Right cardiac atrium (tissue), 5 donors: ENCODE measurements around the gene FLRT1. TPM values are rescaled to one million over a fixed set of nuclear protein-coding genes. Genes with fewer than 3 reads are reported as not detected.
"Not testable (repeated sequence)": the region's sequence is repeated elsewhere in the genome, so short reads cannot be mapped to it uniquely, and the experiment has no call there.

Experiments used
- ATAC-seq, 2 donors: fragments of 200-7000 bp; cut with Tn5 transposase; one replicate each; pipeline versions ENCODE4 v1.8.0 to v1.9.1; 2020; ENCODE audit warnings: moderate library complexity in 2 of 2, mild to moderate bottlenecking in 1 of 2
- DNase-seq, 3 donors: peaks; one replicate each; pipeline ENCODE4 v3.0.0-alpha.2; 2020
- H3K27ac ChIP-seq: one replicate; pipeline ENCODE4 v1.5.1; 2013; ENCODE audit warnings: mild to moderate bottlenecking, low read length, control low read depth, moderate library complexity
- H3K27me3 ChIP-seq: one replicate; pipeline ENCODE4 v1.6.1; 2013; ENCODE audit not compliant: control insufficient read depth, insufficient read depth
- H3K4me1 ChIP-seq: one replicate; pipeline ENCODE4 v1.6.1; 2013; ENCODE audit warnings: low read length; ENCODE audit not compliant: control insufficient read depth, insufficient read depth
- H3K4me3 ChIP-seq: one replicate; pipeline ENCODE4 v1.5.1; 2013; ENCODE audit warnings: low read length, control low read depth
- H3K9me3 ChIP-seq: one replicate; pipeline ENCODE4 v1.6.1; 2013; ENCODE audit warnings: low read length; ENCODE audit not compliant: control insufficient read depth
- WGBS: extraction: QIAGEN DNeasy Blood & Tissue Kit; methylation state at CpG from one replicate; pipeline ENCODE4 v1.1.7; 2013; 5-methylcytosine and 5-hydroxymethylcytosine counted together
- intact Hi-C, 4 donors: fragments of 100-400 bp; cut with DNase I; formaldehyde crosslinking; loops; one replicate each; pipeline versions ENCODE4 v1.11.0 to v1.14.0; 2022 to 2023
- polyA plus RNA-seq: library from polyadenylated mRNA; stranded (reverse); fragments of 200-250 nt; gene quantifications from one replicate; pipeline ENCODE4 v1.2.3, GENCODE V29; 2013
- total RNA-seq, 4 donors: library from RNA; stranded (reverse); fragmentation: NEBNext Ultra II Directional; extraction: Animal tissue kit (Norgen Biotek cat#: 25700); gene quantifications; one replicate each; pipeline ENCODE4 v1.2.1, GENCODE V29; 2021
- donor health status: healthy with polysubstance abuse.
- donor health status: DM: no; HTN: yes; CAD: no.
- donor health status: DM: no; HTN: no; CAD: no.
- donor health status: DM: no; HTN: yes; CAD: no; lungs with severe emphysema.
- donor health status: DM: yes; HTN: yes; CAD: no.

The FLRT1 gene
- total and polyA plus RNA-seq, 5 donors: 0.92 to 2.0 (median 1.6) TPM

DNA sequence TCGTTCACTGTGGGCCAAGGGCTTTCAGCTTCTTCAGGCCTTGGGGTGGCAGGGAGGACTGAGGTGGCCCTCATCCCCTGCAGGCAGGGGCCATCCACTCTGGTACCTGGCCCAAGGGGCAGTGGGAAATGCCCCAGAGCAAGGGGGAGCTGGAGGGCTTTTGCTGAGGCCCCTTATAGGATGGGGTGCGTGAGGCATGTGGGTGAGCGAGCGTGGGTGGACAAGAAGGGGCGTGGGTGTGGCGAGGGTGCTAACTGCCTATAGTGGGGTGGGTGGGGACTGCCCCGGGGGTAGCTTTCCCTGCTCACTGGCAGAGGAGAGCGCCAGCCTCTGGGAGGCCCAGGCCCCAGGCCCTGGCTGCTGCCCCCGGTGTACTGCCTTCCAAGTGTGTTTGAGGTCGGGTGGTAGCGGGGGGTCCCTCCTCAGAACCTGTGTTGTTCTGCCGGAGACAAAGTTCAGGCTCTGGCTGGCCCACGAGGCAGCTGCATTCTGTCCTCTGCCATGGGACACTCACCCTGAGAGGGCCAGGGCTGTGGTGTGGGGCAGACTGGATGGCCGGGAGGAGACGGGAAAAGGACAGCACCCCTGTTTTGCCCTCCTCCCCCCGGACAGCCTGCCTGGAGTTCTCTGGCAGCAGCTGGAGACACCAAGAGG is 3.4 kb downstream of the FLRT1 start:
- Histone ChIP-seq H3K9me3 (no peaks in the 10 kb centered on the region), H3K4me3 (no peak overlapping the region), H3K27ac (no peak overlapping the region), H3K4me1 (no peaks in the 10 kb centered on the region), H3K27me3 (no peaks in the 10 kb centered on the region)
- intact Hi-C loops: no loop called here
- no peak for DNase-seq
- ATAC-seq: no peak
- WGBS: 83% methylated on average over 16 of the region's 16 CpGs

- H3K27me3 ChIP-seq: no peaks in the 10 kb centered on the region
- 63% methylated on average over 20 of the region's 20 CpGs for WGBS
- no peak overlapping the region for H3K4me3 ChIP-seq
- no peak overlapping the region for H3K27ac ChIP-seq
- intact Hi-C loops: no loop called here
- H3K4me1 ChIP-seq: no peaks in the 10 kb centered on the region
- DNase-seq (no peak), ATAC-seq (peak in 1 of 2 donors; percentile 16)
- no peaks in the 10 kb centered on the region for H3K9me3 ChIP-seq
Measured at GRCh38 chr11:64040684-64041322, 5.1 kb downstream of the FLRT1 start.

DNA sequence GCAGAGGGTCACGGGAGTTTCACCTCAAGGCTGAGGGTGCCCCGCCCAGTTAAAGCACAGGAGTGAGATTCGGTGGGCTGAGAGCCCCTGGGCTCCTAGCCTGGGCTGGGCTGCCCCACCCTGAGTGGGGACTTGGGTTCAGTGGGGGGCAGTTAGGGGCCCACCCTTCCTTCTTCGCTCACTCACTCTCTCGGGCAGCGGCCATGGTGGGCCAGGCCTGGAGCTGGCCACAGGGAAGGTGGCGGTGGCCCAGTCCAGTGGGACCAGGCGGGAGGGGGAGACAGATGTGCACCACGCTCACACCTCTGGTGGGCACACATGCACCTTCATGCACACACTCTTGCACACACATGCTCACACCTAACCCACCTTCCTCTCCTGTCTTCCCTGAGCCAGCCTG is 6.1 kb downstream of the FLRT1 start:
- no peak for DNase-seq
- ATAC-seq: no peak
- no peak overlapping the region for H3K27ac ChIP-seq
- intact Hi-C loops: no loop called here
- WGBS: 94% methylated on average over 9 of the region's 9 CpGs
- H3K27me3 ChIP-seq: no peaks in the 10 kb centered on the region
- no peaks in the 10 kb centered on the region for H3K4me1 ChIP-seq
- no peaks in the 10 kb centered on the region for H3K9me3 ChIP-seq
- H3K4me3 ChIP-seq: no peak overlapping the region

DNA sequence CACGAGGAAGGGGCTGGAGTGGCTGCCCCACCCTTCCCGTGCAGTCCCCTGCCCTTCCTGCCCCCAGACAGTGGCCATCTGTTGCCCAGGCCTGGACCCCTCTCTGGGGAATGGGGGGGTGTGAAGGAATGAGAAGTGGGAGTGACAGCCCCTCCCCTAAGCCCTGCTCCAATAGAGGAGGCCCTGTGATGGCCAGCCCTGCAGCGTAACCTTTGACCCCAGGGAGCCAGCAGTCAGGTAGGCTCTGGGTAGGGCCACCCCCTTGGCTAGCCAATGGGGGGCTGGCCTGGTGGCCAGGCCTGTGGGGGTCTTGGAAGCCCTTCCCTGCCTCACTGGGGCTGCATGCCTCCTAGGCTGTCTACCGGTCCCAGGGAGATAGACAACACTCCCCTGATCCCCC is 6.6 kb downstream of the FLRT1 start:
- H3K4me3 ChIP-seq: no peak overlapping the region
- WGBS: 74% methylated on average over 4 of the region's 4 CpGs
- intact Hi-C loops: no loop called here

DNA sequence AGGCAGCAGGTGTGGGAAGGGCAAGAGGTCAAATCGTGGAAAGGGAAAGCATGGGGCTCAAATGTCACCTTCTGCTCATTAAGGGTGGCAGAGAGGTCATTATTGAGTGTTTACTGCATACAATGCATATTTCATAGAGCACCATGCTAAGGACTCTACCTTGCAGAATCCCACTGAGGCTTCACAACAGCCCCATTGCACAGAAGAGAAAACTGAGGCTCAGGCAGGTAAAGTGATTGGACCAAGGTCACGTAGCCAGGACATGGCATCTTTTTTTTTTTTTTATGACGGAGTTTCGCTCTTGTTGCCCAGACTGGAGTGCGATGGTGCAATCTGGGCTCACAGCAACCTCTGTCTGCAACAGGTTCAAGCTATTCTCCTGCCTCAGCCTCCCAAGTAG is 7.8 kb downstream of the FLRT1 start:
- H3K27me3 ChIP-seq: no peaks in the 10 kb centered on the region
- H3K4me1 ChIP-seq: no peaks in the 10 kb centered on the region
- intact Hi-C loops: no loop called here
- no peak overlapping the region for H3K4me3 ChIP-seq
- no peaks in the 10 kb centered on the region for H3K9me3 ChIP-seq
- 87% methylated on average over 5 of the region's 5 CpGs for WGBS
- ATAC-seq: no peak
- DNase-seq: no peak
- H3K27ac ChIP-seq: no peak overlapping the region

More for the DNA sequence above, 6.6 kb downstream of the FLRT1 start:
- no peaks in the 10 kb centered on the region for H3K4me1 ChIP-seq
- no peaks in the 10 kb centered on the region for H3K27me3 ChIP-seq
- no peak for ATAC-seq
- no peak for DNase-seq
- no peaks in the 10 kb centered on the region for H3K9me3 ChIP-seq
- no peak overlapping the region for H3K27ac ChIP-seq

GRCh38 chr11:64044730-64045393 is 9.1 kb downstream of the FLRT1 start:
- Histone ChIP-seq H3K27ac (no peak overlapping the region), H3K4me1 (no peaks in the 10 kb centered on the region), H3K9me3 (no peaks in the 10 kb centered on the region), H3K4me3 (no peak overlapping the region), H3K27me3 (no peaks in the 10 kb centered on the region)
- intact Hi-C loops: no loop called here
- WGBS: 74% methylated on average over 18 of the region's 18 CpGs
- ATAC-seq (no peak), DNase-seq (no peak)

- 92% methylated on average over 2 of the region's 2 CpGs for WGBS
- ATAC-seq: no peak
- Histone ChIP-seq H3K4me3 (no peak overlapping the region), H3K27ac (no peak overlapping the region), H3K4me1 (no peaks in the 10 kb centered on the region), H3K27me3 (no peaks in the 10 kb centered on the region), H3K9me3 (no peaks in the 10 kb centered on the region)
- intact Hi-C loops: no loop called here
- DNase-seq: no peak
Measured at GRCh38 chr11:64045700-64046099, 10.0 kb downstream of the FLRT1 start.

GRCh38 chr11:64047373-64047772 is 11.6 kb downstream of the FLRT1 start:
- H3K9me3 ChIP-seq, DNase-seq, ATAC-seq, H3K4me1 ChIP-seq, H3K27ac ChIP-seq, H3K4me3 ChIP-seq, H3K27me3 ChIP-seq, intact Hi-C loops: not testable (repeated sequence)
- 93% methylated on average over 8 of the region's 8 CpGs for WGBS

DNA sequence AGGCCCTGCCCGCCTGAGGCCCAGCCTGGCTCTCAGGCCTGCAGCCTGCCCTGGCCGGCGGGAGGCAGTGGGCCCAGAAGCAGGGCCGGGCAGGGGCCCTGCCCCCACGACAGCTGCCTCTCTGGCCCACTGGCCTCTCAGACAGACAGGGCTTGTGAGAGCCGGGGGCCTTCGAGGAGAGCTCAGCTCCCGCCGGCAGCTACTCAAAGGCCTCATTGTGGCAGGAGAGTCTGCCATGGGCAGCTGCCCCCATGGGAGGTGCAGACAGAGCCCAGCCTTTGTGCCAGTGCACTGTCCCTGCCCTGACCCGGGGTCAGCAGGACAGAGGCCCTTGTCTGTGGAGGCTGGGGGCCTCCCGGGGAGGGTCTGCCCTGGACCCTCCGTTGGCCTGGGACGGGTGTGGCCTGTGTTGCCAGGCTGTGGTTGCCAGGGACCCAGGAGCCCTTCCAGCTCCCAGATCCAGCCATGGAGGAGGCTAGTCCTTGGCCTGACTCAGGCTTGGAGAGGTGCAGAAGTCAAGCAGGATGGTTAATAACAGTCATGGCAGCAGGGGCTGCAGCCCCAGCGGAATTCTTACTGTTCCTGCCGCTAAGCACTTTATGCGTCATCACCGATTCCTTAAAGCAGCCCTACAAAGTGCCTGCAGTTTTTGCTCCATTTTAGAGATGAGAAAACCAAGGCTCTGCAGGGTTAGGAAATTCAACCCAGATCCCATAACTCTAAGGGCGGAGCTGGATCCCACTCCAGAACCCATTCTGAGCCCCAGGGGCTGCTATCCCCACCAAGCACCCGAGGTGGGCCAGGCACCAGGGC is 12.5 kb downstream of the FLRT1 start:
- 74% methylated on average over 19 of the region's 19 CpGs for WGBS
- ATAC-seq (peak; percentile 26 to 51), DNase-seq (peak in 1 of 3 donors; percentile 71)
- H3K27me3 ChIP-seq: no peaks in the 10 kb centered on the region
- H3K4me1 ChIP-seq: no peaks in the 10 kb centered on the region
- H3K9me3 ChIP-seq: no peaks in the 10 kb centered on the region
- H3K4me3 ChIP-seq: no peak overlapping the region
- no peak overlapping the region for H3K27ac ChIP-seq
- intact Hi-C loops: no loop called here

DNA sequence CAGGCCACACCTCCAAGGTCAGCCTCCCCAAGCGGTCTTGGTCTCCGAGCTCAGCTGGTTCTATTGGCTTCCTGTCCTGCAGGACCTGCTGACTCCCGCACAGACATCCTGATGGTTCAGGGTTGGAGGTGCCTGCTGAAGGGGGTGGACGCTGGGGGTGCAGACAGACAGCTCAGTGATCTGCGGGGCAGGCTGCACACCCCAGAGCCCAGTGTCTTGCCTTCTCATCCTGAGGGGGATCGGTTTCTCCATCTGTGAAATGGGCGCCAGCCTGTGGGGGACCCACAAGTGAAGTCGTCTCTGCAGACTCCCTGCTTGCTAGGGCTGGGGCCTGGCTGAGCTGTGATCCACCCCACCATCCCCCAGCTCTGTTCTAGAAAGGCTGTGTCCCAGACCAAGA is 13.8 kb downstream of the FLRT1 start:
- H3K4me1 ChIP-seq: no peaks in the 10 kb centered on the region
- WGBS: 91% methylated on average over 8 of the region's 8 CpGs
- DNase-seq (no peak), ATAC-seq (no peak)
- H3K27me3 ChIP-seq: no peaks in the 10 kb centered on the region
- H3K4me3 ChIP-seq: no peak overlapping the region
- H3K27ac ChIP-seq: no peak overlapping the region
- intact Hi-C loops: no loop called here
- no peaks in the 10 kb centered on the region for H3K9me3 ChIP-seq

- 93% methylated on average over 19 of the region's 19 CpGs for WGBS
- Histone ChIP-seq H3K4me3 (no peak overlapping the region), H3K27ac (no peak overlapping the region), H3K9me3 (no peaks in the 10 kb centered on the region), H3K27me3 (no peaks in the 10 kb centered on the region), H3K4me1 (peaks cover 2% of the 10 kb centered on the region)
- ATAC-seq (no peak), DNase-seq (no peak)
- intact Hi-C loops: no loop called here
Measured at GRCh38 chr11:64051297-64051696, 15.6 kb downstream of the FLRT1 start.
